HEK293 (cell line): ENCODE results near the gene ZDHHC11.

Experiments used
- CTCF ChIA-PET: fragments of 350-600 bp; formaldehyde crosslinking; extraction: SDS; loops from one replicate; lab custom pipeline; 2021; ENCODE audit warnings: antibody characterized with exemption; lab: Yijun Ruan, JAX
- POLR2A ChIA-PET: fragments of 300-600 bp; formaldehyde crosslinking; extraction: SDS; loops from one replicate; lab custom pipeline; 2020; ENCODE audit warnings: antibody characterized with exemption, inconsistent platforms; lab: Yijun Ruan, JAX
- H3K27ac ChIP-seq: fragments of 200-500 bp; sonication (Bioruptor generic); 2 replicates; pipeline ENCODE4 v1.5.1; 2014; ENCODE audit warnings: low read depth, low read length, control low read depth, inconsistent platforms; ENCODE audit errors: extremely low read depth
- H3K36me3 ChIP-seq, 2 experiments: fragments of 200-500 bp in 1 of 2; sonication (Bioruptor generic) in 1 of 2; 1 replicate in 1 of 2; 2 replicates in 1 of 2; pipeline ENCODE4 v1.5.1; 2014 to 2017; ENCODE audit warnings: inconsistent platforms in 2 of 2, low read length in 2 of 2; ENCODE audit not compliant: control insufficient read depth in 2 of 2, insufficient read depth in 1 of 2
- H3K4me1 ChIP-seq: fragments of 200-500 bp; sonication (Bioruptor generic); 2 replicates; pipeline ENCODE4 v1.5.1; 2014; ENCODE audit warnings: mild to moderate bottlenecking, low read length, inconsistent platforms; ENCODE audit not compliant: control insufficient read depth, insufficient read depth
- H3K4me3 ChIP-seq: 2 replicates; pipeline ENCODE4 v1.5.1; 2011; ENCODE audit warnings: low read depth, mild to moderate bottlenecking, control low read depth, low read length, moderate library complexity
- H3K9me3 ChIP-seq: fragments of 200-500 bp; sonication (Bioruptor generic); 2 replicates; pipeline ENCODE4 v1.5.1; 2014; ENCODE audit warnings: low read depth, low read length, inconsistent platforms; ENCODE audit not compliant: control insufficient read depth, insufficient read depth
- GLIS2 ChIP-seq: fragments of 450-650 bp; formaldehyde crosslinking; IDR thresholded peaks from 2 replicates; pipeline ENCODE4 v1.5.1; 2016; ENCODE audit warnings: missing biosample characterization, missing genetic modification characterization
- HOXA7 ChIP-seq: sonication (generic); formaldehyde crosslinking; IDR thresholded peaks from 2 replicates; pipeline ENCODE4 v1.8.1; 2022; ENCODE audit warnings: missing genetic modification reagents, borderline replicate concordance
- IKZF3 ChIP-seq: fragments of 450-650 bp; IDR thresholded peaks from 2 replicates; pipeline ENCODE4 v1.5.0; 2018; ENCODE audit warnings: missing biosample characterization, mild to moderate bottlenecking, missing genetic modification characterization, moderate library complexity
- KLF1 ChIP-seq: fragments of 450-650 bp; formaldehyde crosslinking; IDR thresholded peaks from 2 replicates; pipeline ENCODE4 v1.5.1; 2016; ENCODE audit warnings: missing biosample characterization, missing genetic modification characterization
- OSR2 ChIP-seq: fragments of 450-650 bp; formaldehyde crosslinking; IDR thresholded peaks from 2 replicates; pipeline ENCODE4 v1.5.1; 2016; ENCODE audit warnings: missing biosample characterization, missing genetic modification characterization
- OVOL3 ChIP-seq: fragments of 450-650 bp; formaldehyde crosslinking; IDR thresholded peaks from 2 replicates; pipeline ENCODE4 v1.5.1; 2016; ENCODE audit warnings: missing biosample characterization, missing genetic modification characterization
- RBAK ChIP-seq: fragments of 450-650 bp; formaldehyde crosslinking; IDR thresholded peaks from 2 replicates; pipeline ENCODE4 v1.5.1; 2016; ENCODE audit warnings: missing biosample characterization, missing genetic modification characterization
- YY2 ChIP-seq: fragments of 450-650 bp; formaldehyde crosslinking; IDR thresholded peaks from 2 replicates; pipeline ENCODE4 v1.5.1; 2016; ENCODE audit warnings: missing biosample characterization, missing genetic modification characterization
- ZBTB44 ChIP-seq: fragments of 450-650 bp; IDR thresholded peaks from 2 replicates; pipeline ENCODE4 v1.5.1; 2018; ENCODE audit warnings: missing biosample characterization, mild to moderate bottlenecking, missing genetic modification characterization
- ZBTB48 ChIP-seq: fragments of 450-650 bp; formaldehyde crosslinking; IDR thresholded peaks from 2 replicates; pipeline ENCODE4 v1.5.1; 2016; ENCODE audit warnings: missing biosample characterization, missing genetic modification characterization
- ZBTB7A ChIP-seq: fragments of 450-650 bp; formaldehyde crosslinking; IDR thresholded peaks from 2 replicates; pipeline ENCODE4 v1.5.1; 2016; ENCODE audit warnings: low read depth, missing biosample characterization, missing genetic modification characterization
- ZEB2 ChIP-seq: fragments of 450-650 bp; formaldehyde crosslinking; IDR thresholded peaks from 2 replicates; pipeline ENCODE4 v1.5.1; 2016; ENCODE audit warnings: missing biosample characterization, missing genetic modification characterization
- ZNF138 ChIP-seq: fragments of 450-650 bp; formaldehyde crosslinking; IDR thresholded peaks from 2 replicates; pipeline ENCODE4 v1.5.1; 2016; ENCODE audit warnings: missing biosample characterization, missing genetic modification characterization, borderline replicate concordance
- ZNF23 ChIP-seq: fragments of 450-650 bp; formaldehyde crosslinking; IDR thresholded peaks from 2 replicates; pipeline ENCODE4 v1.5.1; 2016; ENCODE audit warnings: missing biosample characterization, missing genetic modification characterization, borderline replicate concordance
- ZNF341 ChIP-seq: fragments of 450-650 bp; formaldehyde crosslinking; IDR thresholded peaks from 2 replicates; pipeline ENCODE4; 2016; ENCODE audit warnings: low read depth, missing biosample characterization, missing genetic modification characterization
- ZNF366 ChIP-seq: fragments of 450-650 bp; formaldehyde crosslinking; conservative IDR thresholded peaks from 2 replicates; pipeline ENCODE4 v1.5.1; 2016; ENCODE audit warnings: missing biosample characterization, missing genetic modification characterization
- ZNF514 ChIP-seq: fragments of 450-650 bp; formaldehyde crosslinking; IDR thresholded peaks from 2 replicates; pipeline ENCODE4 v1.5.1; 2016; ENCODE audit warnings: missing biosample characterization, missing genetic modification characterization
- ZNF548 ChIP-seq: fragments of 450-650 bp; formaldehyde crosslinking; IDR thresholded peaks from 2 replicates; pipeline ENCODE4 v1.5.1; 2016; ENCODE audit warnings: missing biosample characterization, missing genetic modification characterization
- ZNF600 ChIP-seq: fragments of 450-650 bp; formaldehyde crosslinking; IDR thresholded peaks from 2 replicates; pipeline ENCODE4 v1.5.1; 2016; ENCODE audit warnings: missing biosample characterization, missing genetic modification characterization
- ZNF624 ChIP-seq: fragments of 450-650 bp; formaldehyde crosslinking; IDR thresholded peaks from 2 replicates; pipeline ENCODE4 v1.5.1; 2017; ENCODE audit warnings: missing biosample characterization, missing genetic modification characterization
- ZNF776 ChIP-seq: fragments of 450-650 bp; formaldehyde crosslinking; IDR thresholded peaks from 2 replicates; pipeline ENCODE4 v1.5.0; 2017; ENCODE audit warnings: missing biosample characterization, missing genetic modification characterization, borderline replicate concordance
- ZNF785 ChIP-seq: fragments of 450-650 bp; formaldehyde crosslinking; IDR thresholded peaks from 2 replicates; pipeline ENCODE4 v1.5.1; 2016; ENCODE audit warnings: missing biosample characterization, missing genetic modification characterization
- TF ChIP-seq, protein P1 (sequence below): IDR thresholded peaks from 2 replicates; pipeline ENCODE4 v1.6.1; 2011; ENCODE audit warnings: mild to moderate bottlenecking, low read depth, low read length, borderline replicate concordance
- TF ChIP-seq, protein P2 (sequence below): fragments of 450-650 bp; formaldehyde crosslinking; conservative IDR thresholded peaks from 2 replicates; pipeline ENCODE4 v1.5.1; 2016; ENCODE audit warnings: low read depth, missing biosample characterization, missing genetic modification characterization
- TF ChIP-seq, protein P3 (sequence below): fragments of 450-650 bp; formaldehyde crosslinking; IDR thresholded peaks from 2 replicates; pipeline ENCODE4 v1.5.1; 2016; ENCODE audit warnings: missing biosample characterization, missing genetic modification characterization

Gene ZDHHC11

DNA sequence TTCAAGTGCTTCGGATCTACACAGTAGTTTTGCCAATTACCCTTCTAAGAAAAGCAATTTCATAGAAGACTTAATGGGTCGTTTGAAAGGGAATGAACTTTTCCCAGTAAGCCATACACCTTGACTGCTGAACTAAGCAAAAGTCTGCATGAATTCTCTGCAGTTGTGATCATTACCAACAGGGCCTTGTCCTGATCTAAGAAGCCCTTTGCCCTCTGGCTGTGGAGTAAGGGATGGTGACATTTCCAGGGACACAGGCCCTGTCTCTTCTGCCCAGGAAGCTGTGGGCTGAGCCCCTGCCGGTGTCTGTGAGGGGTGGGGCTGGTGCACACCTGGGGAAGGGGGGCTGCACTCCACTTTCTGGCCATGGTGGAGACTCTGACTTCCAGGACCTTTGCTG is 30.5 kb downstream of the ZDHHC11 start:
- ChIA-PET POLR2A (no interaction called here), CTCF (no interaction called here)
- Histone ChIP-seq H3K27ac (no peak overlapping the region), H3K9me3 (no peaks in the 10 kb centered on the region; the same call in 1 of the 2 replicates), H3K36me3 (peaks cover 4 to 21% of the 10 kb centered on the region in 2 experiments), H3K4me3 (no peak overlapping the region), H3K4me1 (no peaks in the 10 kb centered on the region)
- TF ChIP-seq ZNF776: no peak
- no peak for TF ChIP-seq ZNF341 (tag by site-specific recombination)
- TF ChIP-seq RBAK: no peak
- TF ChIP-seq ZNF23 (tag by site-specific recombination): no peak
- TF ChIP-seq HOXA7 (CRISPR knock-in tag): no peak
- TF ChIP-seq ZNF624 (tag by site-specific recombination): no peak

- Histone ChIP-seq H3K4me1 (no peaks in the 10 kb centered on the region), H3K27ac (no peak overlapping the region), H3K9me3 (no peaks in the 10 kb centered on the region; the same call in 1 of the 2 replicates), H3K4me3 (no peak overlapping the region), H3K36me3 (peaks cover 4 to 17% of the 10 kb centered on the region in 2 experiments)
- no peak for TF ChIP-seq OSR2 (tag by site-specific recombination)
- TF ChIP-seq ZNF600 (tag by site-specific recombination): no peak
- TF ChIP-seq ZNF138 (tag by site-specific recombination): no peak
- TF ChIP-seq ZBTB7A: no peak
- no peak for TF ChIP-seq ZNF366 (tag by site-specific recombination)
- no peak for TF ChIP-seq ZBTB44 (tag by site-specific recombination)
- no peak for TF ChIP-seq ZEB2 (tag by site-specific recombination)
- no peak for TF ChIP-seq RBAK
- no peak for TF ChIP-seq ZBTB48 (tag by site-specific recombination)
- no peak for TF ChIP-seq YY2 (tag by site-specific recombination)
- TF ChIP-seq OVOL3 (tag by site-specific recombination): no peak
- TF ChIP-seq, protein P1, sequence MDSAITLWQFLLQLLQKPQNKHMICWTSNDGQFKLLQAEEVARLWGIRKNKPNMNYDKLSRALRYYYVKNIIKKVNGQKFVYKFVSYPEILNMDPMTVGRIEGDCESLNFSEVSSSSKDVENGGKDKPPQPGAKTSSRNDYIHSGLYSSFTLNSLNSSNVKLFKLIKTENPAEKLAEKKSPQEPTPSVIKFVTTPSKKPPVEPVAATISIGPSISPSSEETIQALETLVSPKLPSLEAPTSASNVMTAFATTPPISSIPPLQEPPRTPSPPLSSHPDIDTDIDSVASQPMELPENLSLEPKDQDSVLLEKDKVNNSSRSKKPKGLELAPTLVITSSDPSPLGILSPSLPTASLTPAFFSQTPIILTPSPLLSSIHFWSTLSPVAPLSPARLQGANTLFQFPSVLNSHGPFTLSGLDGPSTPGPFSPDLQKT: no peak
- no peak for TF ChIP-seq ZNF548 (tag by site-specific recombination)
- TF ChIP-seq KLF1 (tag by site-specific recombination): no peak
- no peak for TF ChIP-seq ZNF514 (tag by site-specific recombination)
- TF ChIP-seq, protein P2, sequence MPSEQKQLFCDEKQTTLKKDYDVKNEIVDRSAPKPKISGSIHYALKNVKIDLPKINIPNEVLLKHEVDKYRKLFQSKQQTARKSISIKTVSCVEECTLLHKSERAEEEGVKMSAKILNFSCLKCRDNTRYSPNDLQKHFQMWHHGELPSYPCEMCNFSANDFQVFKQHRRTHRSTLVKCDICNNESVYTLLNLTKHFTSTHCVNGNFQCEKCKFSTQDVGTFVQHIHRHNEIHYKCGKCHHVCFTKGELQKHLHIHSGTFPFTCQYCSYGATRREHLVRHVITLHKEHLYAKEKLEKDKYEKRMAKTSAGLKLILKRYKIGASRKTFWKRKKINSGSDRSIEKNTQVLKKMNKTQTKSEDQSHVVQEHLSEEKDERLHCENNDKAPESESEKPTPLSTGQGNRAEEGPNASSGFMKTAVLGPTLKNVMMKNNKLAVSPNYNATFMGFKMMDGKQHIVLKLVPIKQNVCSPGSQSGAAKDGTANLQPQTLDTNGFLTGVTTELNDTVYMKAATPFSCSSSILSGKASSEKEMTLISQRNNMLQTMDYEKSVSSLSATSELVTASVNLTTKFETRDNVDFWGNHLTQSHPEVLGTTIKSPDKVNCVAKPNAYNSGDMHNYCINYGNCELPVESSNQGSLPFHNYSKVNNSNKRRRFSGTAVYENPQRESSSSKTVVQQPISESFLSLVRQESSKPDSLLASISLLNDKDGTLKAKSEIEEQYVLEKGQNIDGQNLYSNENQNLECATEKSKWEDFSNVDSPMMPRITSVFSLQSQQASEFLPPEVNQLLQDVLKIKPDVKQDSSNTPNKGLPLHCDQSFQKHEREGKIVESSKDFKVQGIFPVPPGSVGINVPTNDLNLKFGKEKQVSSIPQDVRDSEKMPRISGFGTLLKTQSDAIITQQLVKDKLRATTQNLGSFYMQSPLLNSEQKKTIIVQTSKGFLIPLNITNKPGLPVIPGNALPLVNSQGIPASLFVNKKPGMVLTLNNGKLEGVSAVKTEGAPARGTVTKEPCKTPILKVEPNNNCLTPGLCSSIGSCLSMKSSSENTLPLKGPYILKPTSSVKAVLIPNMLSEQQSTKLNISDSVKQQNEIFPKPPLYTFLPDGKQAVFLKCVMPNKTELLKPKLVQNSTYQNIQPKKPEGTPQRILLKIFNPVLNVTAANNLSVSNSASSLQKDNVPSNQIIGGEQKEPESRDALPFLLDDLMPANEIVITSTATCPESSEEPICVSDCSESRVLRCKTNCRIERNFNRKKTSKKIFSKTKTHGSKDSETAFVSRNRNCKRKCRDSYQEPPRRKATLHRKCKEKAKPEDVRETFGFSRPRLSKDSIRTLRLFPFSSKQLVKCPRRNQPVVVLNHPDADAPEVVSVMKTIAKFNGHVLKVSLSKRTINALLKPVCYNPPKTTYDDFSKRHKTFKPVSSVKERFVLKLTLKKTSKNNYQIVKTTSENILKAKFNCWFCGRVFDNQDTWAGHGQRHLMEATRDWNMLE (tag by site-specific recombination): no peak
- TF ChIP-seq, protein P3, sequence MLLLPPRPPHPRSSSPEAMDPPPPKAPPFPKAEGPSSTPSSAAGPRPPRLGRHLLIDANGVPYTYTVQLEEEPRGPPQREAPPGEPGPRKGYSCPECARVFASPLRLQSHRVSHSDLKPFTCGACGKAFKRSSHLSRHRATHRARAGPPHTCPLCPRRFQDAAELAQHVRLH (tag by site-specific recombination): no peak
- no peak for TF ChIP-seq IKZF3 (tag by site-specific recombination)
- no peak for TF ChIP-seq ZNF785 (tag by site-specific recombination)
- TF ChIP-seq GLIS2 (tag by site-specific recombination): no peak
- POLR2A ChIA-PET: no interaction called here
- CTCF ChIA-PET: interaction anchor here (0.7 kb wide), 1 partner anchor 118 kb away, joined by 5 read pairs; no protein-coding TSS in a partner anchor
These were observed 31.7 kb downstream of the ZDHHC11 start for GRCh38 chr5:819078-819477.
